SK-N-SH (cell line): ENCODE measurements around the gene MMAB. TPM values are rescaled to one million over a fixed set of nuclear protein-coding genes. Genes with fewer than 3 reads are reported as not detected.

Experiments used
- CTCF ChIA-PET: fragments of 300-600, 350-600 bp; formaldehyde crosslinking; extraction: SDS; loops from one replicate; lab custom pipeline; 2021; lab: Yijun Ruan, JAX
- POLR2A ChIA-PET: fragments of 350-600 bp; sonication (Branson Sonifier 250); formaldehyde crosslinking; extraction: SDS; loops from one replicate; lab custom pipeline; 2020; ENCODE audit warnings: antibody characterized with exemption, inconsistent platforms; lab: Yijun Ruan, JAX
- DNase-seq: peaks from one replicate; pipeline ENCODE4 v3.0.0; 2012
- H2AFZ ChIP-seq: fragments of 200-600 bp; sonication (generic); 2 replicates; pipeline ENCODE4 v1.8.1; 2016; ENCODE audit warnings: antibody characterized with exemption, mild to moderate bottlenecking, low read depth
- H3F3A ChIP-seq: fragments of 200-600 bp; sonication (generic); replicated peaks from 2 replicates; pipeline ENCODE3; 2016; ENCODE audit warnings: antibody characterized with exemption, mild to moderate bottlenecking; ENCODE audit not compliant: insufficient read depth
- H3K27ac ChIP-seq, 2 experiments: fragments of 200-500 bp in 1 of 2; fragments of 200-600 bp in 1 of 2; sonication (Bioruptor generic) in 1 of 2; sonication (generic), shearing (Covaris generic) in 1 of 2; 2 replicates each; pipeline versions ENCODE4 v1.5.1 to v1.6.1; 2014 to 2016; ENCODE audit warnings: low read depth in 2 of 2, inconsistent platforms in 1 of 2, low read length in 1 of 2, mild to moderate bottlenecking in 1 of 2, mixed read lengths in 1 of 2
- H3K27me3 ChIP-seq: fragments of 200-600 bp; sonication (generic), shearing (Covaris generic); 2 replicates; pipeline ENCODE4 v1.6.1; 2016; ENCODE audit warnings: mixed run types; ENCODE audit not compliant: insufficient read depth
- H3K36me3 ChIP-seq, 2 experiments: fragments of 200-500 bp in 1 of 2; fragments of 200-600 bp in 1 of 2; sonication (Bioruptor generic) in 1 of 2; sonication (generic) in 1 of 2; replicated peaks in 1 of 2; 2 replicates each; pipeline versions ENCODE3 to v1.5.1; 2014 to 2016; ENCODE audit warnings: low read length in 1 of 2, mild to moderate bottlenecking in 1 of 2; ENCODE audit not compliant: insufficient read depth in 2 of 2, control insufficient read depth in 1 of 2
- H3K4me1 ChIP-seq, 2 experiments: fragments of 200-500 bp in 1 of 2; fragments of 200-600 bp in 1 of 2; sonication (Bioruptor generic) in 1 of 2; sonication (generic), shearing (Covaris generic) in 1 of 2; 2 replicates each; pipeline versions ENCODE4 v1.5.1 to v1.6.1; 2014 to 2016; ENCODE audit warnings: low read depth in 1 of 2, low read length in 1 of 2, mixed run types in 1 of 2; ENCODE audit not compliant: insufficient read depth in 2 of 2, control insufficient read depth in 1 of 2
- H3K4me2 ChIP-seq: fragments of 200-600 bp; sonication (generic), shearing (Covaris generic); 2 replicates; pipeline ENCODE4 v1.6.1; 2017; ENCODE audit warnings: mixed run types
- H3K4me3 ChIP-seq, 2 experiments: fragments of 200-500 bp in 1 of 2; fragments of 200-600 bp in 1 of 2; sonication (Bioruptor generic) in 1 of 2; sonication (generic), shearing (Covaris generic) in 1 of 2; 2 replicates each; pipeline versions ENCODE4 v1.5.1 to v1.8.1; 2014 to 2016; ENCODE audit warnings: low read depth in 2 of 2, inconsistent platforms in 1 of 2, low read length in 1 of 2, mild to moderate bottlenecking in 1 of 2, mixed read lengths in 1 of 2, moderate library complexity in 1 of 2
- H3K79me2 ChIP-seq: fragments of 200-600 bp; sonication (generic); 2 replicates; pipeline ENCODE4 v1.8.1; 2017; ENCODE audit warnings: mild to moderate bottlenecking; ENCODE audit not compliant: insufficient read depth
- H3K9ac ChIP-seq: fragments of 200-600 bp; sonication (generic); 2 replicates; pipeline ENCODE4 v1.6.1; 2017; ENCODE audit warnings: mixed run types
- H3K9me2 ChIP-seq: fragments of 200-600 bp; sonication (generic); 2 replicates; pipeline ENCODE4 v1.6.1; 2017; ENCODE audit warnings: mixed run types
- H3K9me3 ChIP-seq: fragments of 200-600 bp; sonication (generic); 2 replicates; pipeline ENCODE4 v1.6.1; 2017; ENCODE audit warnings: mixed run types, mild to moderate bottlenecking, moderate library complexity
- H4K20me1 ChIP-seq: fragments of 200-600 bp; sonication (generic); 2 replicates; pipeline ENCODE4 v1.6.1; 2017; ENCODE audit warnings: mild to moderate bottlenecking, mixed run types; ENCODE audit not compliant: insufficient read depth
- CHD2 ChIP-seq: fragments of 150-350 bp; IDR thresholded peaks from 2 replicates; pipeline ENCODE4 v1.6.1; 2018; ENCODE audit warnings: low read length; ENCODE audit not compliant: partially characterized antibody
- ELF1 ChIP-seq: IDR thresholded peaks from 2 replicates; pipeline ENCODE4 v1.4.0; 2012
- EP300 ChIP-seq, 2 experiments: IDR thresholded peaks; 2 replicates each; pipeline versions ENCODE4 v1.4.0 to v1.6.1; 2012; ENCODE audit warnings: borderline replicate concordance in 1 of 2, low read depth in 1 of 2, low read length in 1 of 2
- FOXJ3 ChIP-seq: sonication (generic); formaldehyde crosslinking; IDR thresholded peaks from 2 replicates; pipeline ENCODE4 v1.5.1; 2020; ENCODE audit warnings: mild to moderate bottlenecking, missing genetic modification reagents
- FOXM1 ChIP-seq: IDR thresholded peaks from 2 replicates; pipeline ENCODE4 v1.4.0; 2012; ENCODE audit warnings: low read depth, mild to moderate bottlenecking
- GATA2 ChIP-seq: sonication (generic); formaldehyde crosslinking; IDR thresholded peaks from 2 replicates; pipeline ENCODE4 v1.5.0; 2020; ENCODE audit warnings: mild to moderate bottlenecking, missing genetic modification reagents
- IRF3 ChIP-seq: fragments of 150-350 bp; IDR thresholded peaks from 2 replicates; pipeline ENCODE4 v1.6.1; 2016; ENCODE audit warnings: mild to moderate bottlenecking, low read depth, low read length
- JUND ChIP-seq: IDR thresholded peaks from 2 replicates; pipeline ENCODE4 v1.4.0; 2012
- MAX ChIP-seq: IDR thresholded peaks from 2 replicates; pipeline ENCODE4 v1.4.0; 2012; ENCODE audit warnings: low read depth
- MEF2A ChIP-seq: IDR thresholded peaks from 2 replicates; pipeline ENCODE4 v1.4.0; 2012; ENCODE audit warnings: low read depth, borderline replicate concordance
- POLR2AphosphoS5 ChIP-seq: IDR thresholded peaks from 2 replicates; pipeline ENCODE4 v1.6.1; 2012; ENCODE audit warnings: low read depth, low read length
- RCOR1 ChIP-seq: fragments of 150-350 bp; IDR thresholded peaks from 2 replicates; pipeline ENCODE4 v1.6.1; 2017; ENCODE audit warnings: antibody characterized with exemption, low read length
- REST ChIP-seq: IDR thresholded peaks from 2 replicates; pipeline ENCODE4 v1.6.1; 2012; ENCODE audit warnings: mild to moderate bottlenecking, low read depth, low read length, moderate library complexity
- RXRA ChIP-seq: IDR thresholded peaks from 2 replicates; pipeline ENCODE4 v1.4.0; 2012; ENCODE audit warnings: low read depth, mild to moderate bottlenecking, borderline replicate concordance
- SIN3A ChIP-seq: IDR thresholded peaks from 2 replicates; pipeline ENCODE4 v1.6.1; 2012; ENCODE audit warnings: low read depth, mild to moderate bottlenecking, low read length, moderate library complexity, borderline replicate concordance
- TCF12 ChIP-seq: IDR thresholded peaks from 2 replicates; pipeline ENCODE4 v1.4.0; 2012
- TEAD4 ChIP-seq: IDR thresholded peaks from 2 replicates; pipeline ENCODE4 v1.4.0; 2012; ENCODE audit warnings: mild to moderate bottlenecking, borderline replicate concordance; ENCODE audit not compliant: insufficient read depth
- USF1 ChIP-seq: IDR thresholded peaks from 2 replicates; pipeline ENCODE4 v1.4.0; 2012; ENCODE audit warnings: low read depth, borderline replicate concordance
- USF2 ChIP-seq: fragments of 150-350 bp; IDR thresholded peaks from 2 replicates; pipeline ENCODE4 v1.6.1; 2017; ENCODE audit warnings: antibody characterized with exemption, low read length, low read depth, borderline replicate concordance
- YY1 ChIP-seq: IDR thresholded peaks from 2 replicates; pipeline ENCODE4 v1.4.0; 2012; ENCODE audit warnings: low read depth, mild to moderate bottlenecking
- WGBS: methylation state at CpG from one replicate; pipeline ENCODE4 v1.1.6; 2017; ENCODE audit warnings: low lambda C conversion rate; 5-methylcytosine and 5-hydroxymethylcytosine counted together
- polyA plus RNA-seq, 3 experiments: library from polyadenylated mRNA; depleted of rRNA; stranded (reverse); fragments of >200 nt; gene quantifications; 2 replicates each; pipeline ENCODE4 v1.2.3, GENCODE V29; 2012

MMAB gene
- polyA plus RNA-seq, 1 of the 3 experiments (the other 2 are of a cell fraction), result 15.9 TPM

GRCh38 chr12:109541413-109541726, 31.9 kb downstream of the MMAB start:
- ChIA-PET CTCF (interaction anchor here (0.8 to 5.7 kb wide), 9 partner anchors 9 to 304 kb away, joined by 3 to 23 read pairs (median 4); partner anchors contain the start of gene MVK), POLR2A (interaction anchor here (1.0 to 2.6 kb wide), 5 partner anchors 11 to 104 kb away, joined by 3 to 10 read pairs (median 5); no protein-coding TSS in a partner anchor)
- Histone ChIP-seq H3K9me2 (no peaks in the 10 kb centered on the region), H4K20me1 (no peaks in the 10 kb centered on the region), H3K36me3 (no peaks in the 10 kb centered on the region), H3K4me2 (no peak overlapping the region), H3K4me1 (peaks cover 6 to 86% of the 10 kb centered on the region in 2 experiments; a peak in 3 of 4 replicates), H3K4me3 (no peak overlapping the region), H3K27ac (peak overlapping the region in 1 of 2 experiments; percentile 91; a peak in 2 of 4 replicates), H3K9ac (no peak overlapping the region), H3F3A (no peaks in the 10 kb centered on the region), H3K9me3 (no peaks in the 10 kb centered on the region), H3K27me3 (no peaks in the 10 kb centered on the region), H2AFZ (no peak overlapping the region), H3K79me2 (no peaks in the 10 kb centered on the region)
- peak; percentile 62; the same call in 1 of the 2 replicates for TF ChIP-seq RCOR1
- no peak for TF ChIP-seq FOXJ3
- peak in 1 of 2 experiments; percentile 87; a peak in 2 of 4 replicates for TF ChIP-seq EP300 (IDR thresholded peaks at IDR 0.05; ENCODE audit: borderline replicate concordance in 1 of 2, low read depth in 1 of 2, low read length in 1 of 2)
- peak; percentile 55; the same call in 1 of the 2 replicates for TF ChIP-seq TCF12
- peak; percentile 38 for TF ChIP-seq CHD2
- TF ChIP-seq GATA2 (CRISPR knock-in tag), result peak; percentile 49
- peak; percentile 69 for DNase-seq
- 46% methylated on average over 4 of the region's 4 CpGs for WGBS

GRCh38 chr12:109540526-109541412, 32.5 kb downstream of the MMAB start:
- ChIA-PET POLR2A (interaction anchor here (0.5 to 2.6 kb wide), 7 partner anchors 11 to 105 kb away, joined by 3 to 10 read pairs (median 4); no protein-coding TSS in a partner anchor), CTCF (interaction anchor here (0.8 to 5.7 kb wide), 11 partner anchors 9 to 305 kb away, joined by 3 to 23 read pairs (median 4); partner anchors contain the start of gene MVK)
- 78% methylated on average over 16 of the region's 16 CpGs for WGBS
- no peaks in the 10 kb centered on the region for H3K27me3 ChIP-seq
- no peaks in the 10 kb centered on the region for H3F3A ChIP-seq
- H3K27ac ChIP-seq, result peak overlapping the region in 1 of 2 experiments; percentile 91; a peak in 2 of 4 replicates
- H4K20me1 ChIP-seq, result no peaks in the 10 kb centered on the region
- H3K36me3 ChIP-seq, result no peaks in the 10 kb centered on the region
- no peak overlapping the region for H3K4me3 ChIP-seq
- H3K4me1 ChIP-seq, result peaks cover 6 to 81% of the 10 kb centered on the region in 2 experiments; a peak in 3 of 4 replicates
- DNase-seq, result peak; percentile 55
- H3K79me2 ChIP-seq, result no peaks in the 10 kb centered on the region
- no peaks in the 10 kb centered on the region for H3K9me3 ChIP-seq
- no peak overlapping the region for H2AFZ ChIP-seq
- no peak overlapping the region for H3K9ac ChIP-seq
- no peaks in the 10 kb centered on the region for H3K9me2 ChIP-seq
- no peak overlapping the region for H3K4me2 ChIP-seq
- TF ChIP-seq MAX (no peak), SIN3A (no peak), ELF1 (no peak), RXRA (no peak), JUND (no peak), TEAD4 (no peak), USF2 (no peak), IRF3 (no peak), POLR2AphosphoS5 (no peak), FOXM1 (no peak), YY1 (no peak), USF1 (no peak), MEF2A (no peak), REST (no peak)
